GM19328 (cell line): ENCODE measurements around the gene LMNB1.

Source experiments
- ATAC-seq: cut with Tn5 transposase; IDR thresholded peaks from one replicate; pipeline ENCODE4 v1.9.1; 2021; ENCODE audit warnings: mild to moderate bottlenecking, moderate library complexity; ENCODE audit not compliant: unreplicated experiment

The LMNB1 gene

DNA sequence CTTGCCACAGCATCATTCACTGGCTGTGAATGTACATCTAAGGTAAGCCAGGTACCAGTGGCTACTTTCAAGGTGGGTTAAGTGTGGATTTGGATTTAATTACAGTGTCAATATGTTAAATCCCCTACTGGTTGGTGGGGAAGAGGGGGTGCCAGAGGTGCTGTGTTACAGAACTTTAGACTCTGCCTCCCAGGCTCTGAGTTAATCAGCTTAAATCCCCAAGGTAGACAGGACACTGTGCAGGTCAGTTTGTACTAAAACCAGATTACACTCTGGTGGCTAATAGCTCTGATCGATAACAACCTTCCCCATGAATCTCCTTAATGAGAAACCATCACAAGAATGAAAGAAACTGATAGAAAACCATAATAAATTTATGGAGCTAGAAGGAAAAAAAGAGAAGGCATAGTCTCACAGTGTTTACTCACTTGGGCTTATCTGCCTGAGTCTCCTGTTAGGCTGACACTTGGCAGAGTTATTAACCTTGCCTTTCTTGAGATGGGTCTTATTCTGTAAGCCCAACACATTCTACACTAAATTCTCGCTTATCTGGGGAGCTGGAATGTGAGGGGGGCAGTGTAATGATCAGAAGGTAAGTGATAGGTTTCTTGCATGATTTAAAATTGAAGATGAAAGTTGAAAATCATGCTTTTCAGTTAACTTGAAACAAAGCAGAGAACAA is 106.8 kb downstream of the LMNB1 start:
- no peak for ATAC-seq

DNA sequence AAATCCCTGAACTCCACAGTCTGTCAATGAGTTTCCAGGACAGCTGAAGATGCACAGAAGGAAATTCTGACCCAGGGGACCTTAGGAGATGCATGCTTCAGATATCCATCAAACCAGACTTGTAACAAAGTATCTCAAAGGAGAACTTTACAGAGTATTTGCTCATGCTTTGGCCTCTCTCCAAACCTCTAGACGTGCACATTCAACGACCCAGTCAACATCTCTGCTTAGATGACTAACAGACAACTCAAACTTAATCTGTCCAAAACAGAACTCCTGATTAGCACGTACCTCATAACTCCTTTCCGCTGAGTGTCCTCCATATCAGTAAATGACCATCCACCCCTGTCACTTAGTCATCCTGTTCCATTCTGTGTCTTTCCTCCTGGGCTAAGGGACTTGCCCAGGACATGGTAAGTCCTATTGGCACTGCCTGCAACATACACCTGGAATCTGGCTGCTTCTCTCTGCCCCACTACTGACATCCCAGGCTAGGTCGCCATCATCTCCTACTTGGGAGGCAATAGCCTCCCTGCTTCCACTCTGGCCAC is 107.4 kb downstream of the LMNB1 start:
- ATAC-seq: no peak
